ENCODE results near the gene MITF.

The MITF gene

GRCh38 chr3:69815970-69816369, 76.7 kb downstream of the MITF start:
- Histone ChIP-seq H3K79me2 (ENCODE audit: control insufficient read depth, low read length) (no peaks in the 10 kb centered on the region), H3K4me3 (ENCODE audit: low read length) (no peak overlapping the region), H3K27ac (ENCODE audit: low read depth, low read length) (no peak overlapping the region), H3K36me3 (ENCODE audit: control insufficient read depth, low read length) (no peaks in the 10 kb centered on the region), H3F3A (ENCODE audit: control insufficient read depth, insufficient read depth) (no peaks in the 10 kb centered on the region), H3K4me2 (ENCODE audit: low read length) (no peak overlapping the region), H3K9me2 (replicated peaks; ENCODE audit: control insufficient read depth, low read length) (no peaks in the 10 kb centered on the region), H3K9me3 (ENCODE audit: control insufficient read depth, insufficient read depth, low read length) (no peaks in the 10 kb centered on the region), H3K4me1 (ENCODE audit: control insufficient read depth, low read length) (no peaks in the 10 kb centered on the region), H4K20me1 (ENCODE audit: control insufficient read depth, insufficient read depth, low read depth, low read length) (no peaks in the 10 kb centered on the region), H3K27me3 (ENCODE audit: control insufficient read depth, low read length) (no peaks in the 10 kb centered on the region)
- TF ChIP-seq EZH2phosphoT487 (IDR thresholded peaks at IDR 0.05; ENCODE audit: borderline replicate concordance, low read length) (no peak), CTCF (IDR thresholded peaks at IDR 0.05; ENCODE audit: low read depth, low read length, poor library complexity, severe bottlenecking) (no peak)

GRCh38 chr3:69817988-69818387, 78.7 kb downstream of the MITF start:
- no peak overlapping the region for H3K4me3 ChIP-seq (ENCODE audit: low read length)
- H3K27ac ChIP-seq (ENCODE audit: low read depth, low read length) = no peak overlapping the region
- no peak overlapping the region for H3K4me2 ChIP-seq (ENCODE audit: low read length)
- H3K36me3 ChIP-seq (ENCODE audit: control insufficient read depth, low read length) = no peaks in the 10 kb centered on the region
- no peaks in the 10 kb centered on the region for H3K27me3 ChIP-seq (ENCODE audit: control insufficient read depth, low read length)
- H3K9me2 ChIP-seq (replicated peaks; ENCODE audit: control insufficient read depth, low read length) = no peaks in the 10 kb centered on the region
- no peaks in the 10 kb centered on the region for H3K9me3 ChIP-seq (ENCODE audit: control insufficient read depth, insufficient read depth, low read length)
- H4K20me1 ChIP-seq (ENCODE audit: control insufficient read depth, insufficient read depth, low read depth, low read length) = no peaks in the 10 kb centered on the region
- H3K4me1 ChIP-seq (ENCODE audit: control insufficient read depth, low read length) = no peaks in the 10 kb centered on the region
- no peaks in the 10 kb centered on the region for H3F3A ChIP-seq (ENCODE audit: control insufficient read depth, insufficient read depth)
- TF ChIP-seq CTCF (IDR thresholded peaks at IDR 0.05; ENCODE audit: low read depth, low read length, poor library complexity, severe bottlenecking) = no peak
- TF ChIP-seq EZH2phosphoT487 (IDR thresholded peaks at IDR 0.05; ENCODE audit: borderline replicate concordance, low read length) = no peak
- H3K79me2 ChIP-seq (ENCODE audit: control insufficient read depth, low read length) = no peaks in the 10 kb centered on the region

GRCh38 chr3:69819282-69819681, 80.0 kb downstream of the MITF start:
- no peaks in the 10 kb centered on the region for H4K20me1 ChIP-seq (ENCODE audit: control insufficient read depth, insufficient read depth, low read depth, low read length)
- H3K4me2 ChIP-seq (ENCODE audit: low read length) = no peak overlapping the region
- no peaks in the 10 kb centered on the region for H3K79me2 ChIP-seq (ENCODE audit: control insufficient read depth, low read length)
- TF ChIP-seq CTCF (IDR thresholded peaks at IDR 0.05; ENCODE audit: low read depth, low read length, poor library complexity, severe bottlenecking) = no peak
- no peak for TF ChIP-seq EZH2phosphoT487 (IDR thresholded peaks at IDR 0.05; ENCODE audit: borderline replicate concordance, low read length)
- H3F3A ChIP-seq (ENCODE audit: control insufficient read depth, insufficient read depth) = no peaks in the 10 kb centered on the region
- no peaks in the 10 kb centered on the region for H3K36me3 ChIP-seq (ENCODE audit: control insufficient read depth, low read length)
- H3K9me3 ChIP-seq (ENCODE audit: control insufficient read depth, insufficient read depth, low read length) = no peaks in the 10 kb centered on the region
- H3K4me3 ChIP-seq (ENCODE audit: low read length) = no peak overlapping the region
- no peak overlapping the region for H3K27ac ChIP-seq (ENCODE audit: low read depth, low read length)
- no peaks in the 10 kb centered on the region for H3K9me2 ChIP-seq (replicated peaks; ENCODE audit: control insufficient read depth, low read length)
- H3K4me1 ChIP-seq (ENCODE audit: control insufficient read depth, low read length) = no peaks in the 10 kb centered on the region
- no peaks in the 10 kb centered on the region for H3K27me3 ChIP-seq (ENCODE audit: control insufficient read depth, low read length)

DNA sequence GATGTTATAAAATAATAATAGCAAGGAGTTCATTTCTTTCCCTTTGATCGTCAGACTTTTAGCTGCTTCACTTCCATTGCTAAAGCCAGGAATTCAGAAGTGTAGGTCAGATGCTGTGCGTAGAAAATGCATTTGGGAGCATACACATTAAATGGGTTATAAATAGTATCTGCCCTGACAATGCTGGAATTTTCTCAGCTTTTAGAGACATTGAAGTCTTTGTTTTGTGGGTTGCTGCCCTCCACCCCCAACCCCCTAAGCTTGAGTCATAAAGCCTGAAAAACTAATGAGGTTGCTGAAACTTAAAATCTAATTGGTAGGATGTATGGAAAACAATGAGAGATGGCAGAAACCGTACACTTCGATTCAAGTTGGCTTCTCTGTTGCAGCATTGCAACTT, 81.9 kb downstream of the MITF start:
- no peaks in the 10 kb centered on the region for H3K9me3 ChIP-seq (ENCODE audit: control insufficient read depth, insufficient read depth, low read length)
- no peak for TF ChIP-seq EZH2phosphoT487 (IDR thresholded peaks at IDR 0.05; ENCODE audit: borderline replicate concordance, low read length)
- H3K4me1 ChIP-seq (ENCODE audit: control insufficient read depth, low read length) = no peaks in the 10 kb centered on the region
- no peaks in the 10 kb centered on the region for H3K36me3 ChIP-seq (ENCODE audit: control insufficient read depth, low read length)
- H3K27ac ChIP-seq (ENCODE audit: low read depth, low read length) = no peak overlapping the region
- no peaks in the 10 kb centered on the region for H3K79me2 ChIP-seq (ENCODE audit: control insufficient read depth, low read length)
- no peaks in the 10 kb centered on the region for H3F3A ChIP-seq (ENCODE audit: control insufficient read depth, insufficient read depth)
- no peak overlapping the region for H3K4me2 ChIP-seq (ENCODE audit: low read length)
- H3K9me2 ChIP-seq (replicated peaks; ENCODE audit: control insufficient read depth, low read length) = no peaks in the 10 kb centered on the region
- H3K27me3 ChIP-seq (ENCODE audit: control insufficient read depth, low read length) = no peaks in the 10 kb centered on the region
- no peaks in the 10 kb centered on the region for H4K20me1 ChIP-seq (ENCODE audit: control insufficient read depth, insufficient read depth, low read depth, low read length)
- no peak overlapping the region for H3K4me3 ChIP-seq (ENCODE audit: low read length)
